Activated CD4-positive, alpha-beta T cell treated with anti-CD3 and anti-CD28 coated beads, Interleukin-2, amount 50 U/mL, for 24 hours (primary cell): Measurements from ENCODE around the gene ADGRB3.

Experiments
- DNase-seq, 2 donors: peaks; one replicate each; pipeline ENCODE4 v3.0.0-alpha.2; 2020; ENCODE audit warnings: low read depth in 1 of 2, low spot score in 1 of 2

Gene ADGRB3

DNA sequence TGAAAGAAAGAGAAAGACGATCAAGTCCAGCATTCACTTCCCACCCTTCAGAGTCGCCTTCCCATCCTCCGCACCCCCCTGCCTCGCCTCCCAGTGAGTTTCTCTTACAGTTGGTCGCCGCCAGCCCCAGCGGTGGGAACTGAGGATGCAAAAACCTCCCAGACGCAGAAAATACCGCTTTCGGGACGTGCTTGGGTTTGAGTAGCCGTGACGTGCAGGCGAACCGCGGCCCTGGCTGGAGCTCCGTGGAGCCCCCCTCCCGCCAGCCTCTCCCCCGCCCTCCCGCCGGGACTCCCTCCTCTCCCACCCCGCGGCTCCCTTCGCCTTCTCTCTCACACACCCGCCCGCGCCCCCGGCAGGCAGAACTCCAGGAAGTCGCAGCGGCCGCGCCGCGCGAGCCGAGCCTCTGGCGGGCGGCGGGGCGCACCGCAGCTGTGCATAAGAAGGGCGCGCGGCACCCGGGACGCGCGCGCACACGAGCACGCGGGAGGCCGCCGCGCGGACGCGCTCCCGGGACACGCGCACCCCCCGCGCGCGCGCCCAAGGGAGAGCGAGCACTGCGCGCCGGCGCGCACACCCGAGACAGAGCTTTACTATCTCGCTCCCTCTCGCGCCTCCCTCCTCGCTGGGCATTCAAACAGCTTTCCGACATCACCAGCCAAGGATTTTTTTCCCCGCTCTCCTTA is at the start of gene ADGRB3:
TSS of gene ADGRB3 (plus strand) at position 557 of the 686 bp plus-strand sequence. CDS start 3,394 bp downstream, outside the sequence.
- no peak for DNase-seq

GRCh38 chr6:68593558-68593957 is 41.5 kb upstream of the ADGRB3 start:
- no peak for DNase-seq

GRCh38 chr6:68597642-68598041 is 37.4 kb upstream of the ADGRB3 start:
- DNase-seq, result no peak

DNA sequence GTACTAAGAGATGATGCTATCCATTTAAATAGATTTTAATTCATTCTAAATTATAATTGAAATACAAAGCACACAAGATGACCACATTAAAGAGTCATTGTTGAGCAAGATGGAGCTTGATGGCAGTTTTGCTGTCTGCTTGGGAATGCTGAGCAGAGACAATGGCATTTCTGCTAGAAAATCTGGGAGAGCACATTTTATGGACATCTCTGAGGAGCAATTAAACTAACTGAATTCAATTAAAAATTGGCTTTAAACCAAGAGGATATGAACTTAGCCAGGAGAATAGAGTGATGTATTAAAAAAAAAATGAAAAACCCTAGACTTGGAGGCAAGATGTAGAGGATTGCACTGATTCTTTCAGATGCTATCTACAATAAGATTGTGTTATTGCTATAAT is 19.1 kb upstream of the ADGRB3 start:
- no peak for DNase-seq

- DNase-seq, result no peak
Observed at GRCh38 chr6:68625998-68626397, 9.1 kb upstream of the ADGRB3 start.

- no peak for DNase-seq
Observed at GRCh38 chr6:68628161-68628560, 6.9 kb upstream of the ADGRB3 start.

DNA sequence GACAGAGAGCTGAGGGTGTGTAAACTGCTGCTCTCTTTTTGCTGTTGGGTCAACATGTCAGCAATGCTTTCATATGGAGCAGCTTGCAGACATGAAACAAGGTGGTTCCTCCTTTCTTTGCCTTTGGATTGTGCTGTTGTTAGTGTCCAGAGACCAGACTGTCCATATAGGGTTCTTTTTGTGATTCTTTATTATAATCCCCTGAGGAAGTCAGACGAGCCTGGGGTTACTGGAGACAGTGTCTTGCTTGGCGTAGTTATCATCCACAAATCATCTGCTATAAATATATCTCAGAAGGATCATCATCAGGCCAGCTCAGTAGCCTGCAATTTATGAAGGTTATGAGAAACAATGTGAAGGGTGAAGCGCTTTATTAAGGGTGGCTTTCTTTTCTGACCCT is 2.3 kb upstream of the ADGRB3 start:
- no peak for DNase-seq

DNA sequence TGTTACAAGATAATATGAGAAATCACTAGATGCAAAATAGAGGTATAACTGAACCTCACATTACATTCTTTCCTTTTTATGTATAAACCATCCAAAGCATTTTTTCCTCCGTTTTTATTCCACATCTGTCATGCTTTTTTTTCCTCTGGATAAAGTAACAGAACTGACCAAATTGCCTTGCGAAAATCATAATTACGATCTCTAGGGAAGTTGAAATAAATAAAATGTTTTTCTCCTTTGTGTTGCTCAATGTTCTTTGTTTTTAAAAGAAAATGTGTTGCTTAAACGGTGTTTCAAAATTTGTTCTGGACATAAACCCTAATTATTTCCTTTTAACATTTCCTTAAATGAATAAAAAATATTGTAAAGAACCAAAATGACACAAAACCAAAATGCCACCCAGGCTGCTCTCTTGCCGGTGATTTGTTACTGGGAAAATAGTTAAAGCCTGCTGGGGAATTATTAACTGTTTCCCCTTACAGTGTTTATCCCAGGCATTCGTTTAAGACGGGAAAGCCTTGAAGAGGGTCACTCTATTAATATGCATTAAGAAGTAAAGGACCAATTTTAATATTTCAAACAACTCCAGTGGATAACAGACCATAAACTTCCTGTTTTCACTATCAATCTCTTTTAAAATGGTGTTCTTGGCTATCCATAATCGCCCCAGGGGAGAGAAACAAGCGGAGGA is 1.7 kb upstream of the ADGRB3 start:
- no peak for DNase-seq

GRCh38 chr6:68633972-68634725 is 933 bp upstream of the ADGRB3 start:
- DNase-seq, result no peak

DNA sequence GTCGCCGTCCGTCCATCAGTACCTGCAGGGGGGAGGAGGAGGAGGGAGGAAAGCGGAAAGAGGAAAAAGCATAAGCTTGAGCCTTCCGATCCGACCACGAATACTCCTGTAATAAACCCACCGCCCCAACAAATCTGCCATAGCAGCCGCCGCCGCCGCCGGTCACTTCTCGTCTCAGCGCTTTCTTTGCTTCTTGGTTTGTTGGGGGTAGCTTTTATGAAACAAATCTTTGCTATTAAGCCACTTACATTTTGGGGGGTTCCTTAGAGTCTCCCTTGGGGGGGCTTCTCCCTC is 277 bp downstream of the ADGRB3 start:
- DNase-seq, result no peak

- DNase-seq, result no peak
Observed at GRCh38 chr6:68635706-68636513, 828 bp downstream of the ADGRB3 start.

DNA sequence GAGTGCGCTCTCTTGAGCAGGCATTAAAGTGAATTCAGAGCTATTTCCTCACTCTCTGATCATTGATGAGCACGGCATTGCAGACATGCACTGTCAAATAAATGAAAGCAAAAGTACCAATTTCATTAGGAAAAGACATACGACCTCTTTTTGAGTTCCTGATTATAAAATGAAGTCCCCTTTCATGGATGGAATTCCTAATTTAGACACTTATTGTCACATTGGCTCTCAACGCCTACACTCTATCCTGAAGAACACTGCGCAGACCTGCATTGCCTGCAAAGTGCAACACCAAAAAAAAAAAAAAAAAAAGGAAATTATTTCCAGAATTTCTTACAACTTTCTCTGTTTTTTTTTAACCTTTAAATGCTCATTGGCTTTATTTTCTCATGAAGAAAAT is 1.6 kb downstream of the ADGRB3 start:
- no peak for DNase-seq

DNA sequence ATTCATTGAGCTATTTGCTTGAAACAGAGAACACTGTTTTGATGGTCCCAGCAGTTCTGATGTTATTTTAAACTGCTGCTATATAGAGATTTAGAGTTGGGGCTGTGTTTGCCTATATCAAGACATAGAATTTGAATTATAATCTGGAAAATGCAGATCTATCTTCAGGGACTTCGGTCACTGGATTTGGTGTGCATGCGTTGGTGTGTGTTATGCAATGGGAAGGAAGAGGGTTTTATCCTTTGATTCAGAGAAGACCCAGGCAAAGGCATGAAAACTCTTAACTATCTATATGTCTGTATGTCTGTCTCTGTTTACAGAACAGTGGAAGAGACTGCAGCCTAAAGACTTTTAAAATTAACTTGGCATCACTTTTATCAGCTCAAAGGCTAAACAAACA is 2.0 kb downstream of the ADGRB3 start:
- DNase-seq, result no peak

GRCh38 chr6:68637782-68638181 is 2.7 kb downstream of the ADGRB3 start:
- DNase-seq, result no peak

- no peak for DNase-seq
Observed at GRCh38 chr6:68638230-68638900, 3.3 kb downstream of the ADGRB3 start.

- no peak for DNase-seq
Observed at GRCh38 chr6:68639211-68639610, 4.1 kb downstream of the ADGRB3 start.

GRCh38 chr6:68639826-68640490 is 4.9 kb downstream of the ADGRB3 start:
- no peak for DNase-seq

- no peak for DNase-seq
Observed at GRCh38 chr6:68640491-68640835, 5.4 kb downstream of the ADGRB3 start.

DNA sequence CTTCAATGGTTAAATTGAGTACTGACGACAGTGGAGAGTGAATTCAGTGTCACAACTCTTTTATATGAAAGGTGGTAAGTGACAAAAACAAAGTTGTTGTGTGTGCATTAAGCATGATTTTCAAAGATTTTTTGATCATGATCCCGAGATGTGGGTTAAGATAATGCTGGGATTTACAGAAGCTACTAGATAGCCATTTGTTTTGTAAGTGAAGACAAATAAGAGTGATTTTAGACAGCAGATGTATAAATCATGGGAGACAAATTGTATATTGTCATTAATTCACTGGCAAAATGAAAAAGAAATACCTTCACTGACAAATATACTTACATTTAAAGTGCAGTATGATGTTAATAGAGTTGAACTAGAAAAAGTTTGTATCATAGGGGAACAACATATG is 6.1 kb downstream of the ADGRB3 start:
- DNase-seq, result no peak

DNA sequence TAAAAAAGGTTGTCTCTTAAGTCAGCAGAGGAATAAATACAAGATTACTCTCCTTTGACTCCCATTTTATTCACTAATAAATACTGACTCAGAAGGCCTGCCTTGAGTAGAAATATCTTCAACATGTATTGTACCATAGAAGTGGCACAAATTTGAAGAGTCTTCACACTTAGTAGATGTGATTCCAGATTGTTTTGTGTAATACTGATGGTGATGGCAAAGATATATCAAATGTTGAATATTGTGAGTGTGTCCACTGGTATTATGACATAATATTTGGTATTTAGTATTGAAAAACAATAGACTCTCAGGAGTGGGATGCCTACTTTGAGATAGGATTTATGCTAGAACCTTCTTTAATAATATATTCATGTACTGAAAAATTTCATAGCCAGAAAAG is 7.0 kb downstream of the ADGRB3 start:
- DNase-seq, result no peak

- no peak for DNase-seq
Observed at GRCh38 chr6:68642977-68643376, 7.9 kb downstream of the ADGRB3 start.
